Testis (tissue), 3 donors: Measurements from ENCODE around the gene RALGPS1. TPM values are rescaled to one million over a fixed set of nuclear protein-coding genes. Genes with fewer than 3 reads are reported as not detected.

Experiments
- DNase-seq: peaks from one replicate; pipeline ENCODE4 v3.0.0-alpha.2; 2019
- H3K27ac ChIP-seq, 2 donors: fragments of 200-600 bp; sonication (generic); one replicate each; pipeline ENCODE4 v1.5.1; 2019
- H3K27me3 ChIP-seq: fragments of 200-600 bp; sonication (generic); one replicate; pipeline ENCODE4 v1.5.1; 2019
- H3K36me3 ChIP-seq: fragments of 200-600 bp; sonication (generic); one replicate; pipeline ENCODE4 v1.5.1; 2017; ENCODE audit warnings: low read depth; ENCODE audit errors: missing control alignments
- H3K4me1 ChIP-seq: fragments of 200-600 bp; sonication (generic); one replicate; pipeline ENCODE4 v1.5.1; 2019
- H3K4me3 ChIP-seq, 2 donors: fragments of 200-600 bp; sonication (generic); one replicate each; pipeline ENCODE4 v1.5.1; 2017 to 2019
- H3K9me3 ChIP-seq: fragments of 200-600 bp; sonication (generic); one replicate; pipeline ENCODE4 v1.5.1; 2017
- CTCF ChIP-seq, 3 experiments: fragments of 450-650 bp in 2 of 3; fragments of 200-600 bp in 1 of 3; sonication (generic) in 1 of 3; IDR thresholded peaks; one replicate each; pipeline ENCODE4 v1.5.1; 2016 to 2019; ENCODE audit warnings: antibody characterized with exemption in 3 of 3, mild to moderate bottlenecking in 2 of 3, moderate library complexity in 1 of 3
- POLR2A ChIP-seq: fragments of 450-650 bp; IDR thresholded peaks from one replicate; pipeline ENCODE4 v1.6.1; 2017; ENCODE audit warnings: antibody characterized with exemption, mild to moderate bottlenecking, moderate library complexity
- WGBS, 2 donors: methylation state at CpG; one replicate each; pipeline ENCODE4 v1.1.5; 2018; 5-methylcytosine and 5-hydroxymethylcytosine counted together
- intact Hi-C: fragments of 100-400 bp; cut with DNase I; formaldehyde crosslinking; loops from one replicate; pipeline ENCODE4 v1.15.1; 2023; ENCODE audit warnings: low total_unique reads
- polyA plus RNA-seq: library from polyadenylated mRNA; stranded (reverse); fragments of 350-450 nt; fragmentation: Illumina TruSeq; extraction: RNeasy Lipid Tissue Mini Kit (QIAGEN cat#74804); gene quantifications from one replicate; pipeline ENCODE4 v1.2.3, GENCODE V29; 2014; ENCODE audit warnings: low read depth, low replicate concordance; ENCODE audit not compliant: insufficient read depth
- total RNA-seq, 2 donors: library from RNA; depleted of rRNA; stranded (reverse); fragments of >200 nt; gene quantifications; one replicate each; pipeline ENCODE4 v1.2.3, GENCODE V29; 2016

The RALGPS1 gene
- total and polyA plus RNA-seq, 3 donors from 2014 or later: 35.9 to 48.6 (median 36.9) TPM

GRCh38 chr9:127177231-127177630 is 262.6 kb downstream of the RALGPS1 start:
- Histone ChIP-seq H3K36me3 (no peaks in the 10 kb centered on the region), H3K4me1 (peaks cover 23% of the 10 kb centered on the region), H3K4me3 (no peak overlapping the region), H3K9me3 (no peaks in the 10 kb centered on the region), H3K27ac (no peak overlapping the region), H3K27me3 (no peaks in the 10 kb centered on the region)
- TF ChIP-seq CTCF (IDR thresholded peaks at IDR 0.05) (no peak), POLR2A (no peak)
- intact Hi-C loops: no loop called here
- DNase-seq: no peak
- WGBS, 2 donors: 83 to 90% methylated on average over 4 to 6 of the region's 6 CpGs

- H3K27ac ChIP-seq: no peak overlapping the region
- TF ChIP-seq POLR2A: no peak
- TF ChIP-seq CTCF (IDR thresholded peaks at IDR 0.05): no peak
- intact Hi-C loops: no loop called here
- peak; percentile 3 for DNase-seq
- no peaks in the 10 kb centered on the region for H3K9me3 ChIP-seq
- peaks cover 23% of the 10 kb centered on the region for H3K4me1 ChIP-seq
- H3K36me3 ChIP-seq: no peaks in the 10 kb centered on the region
- 73 to 91% methylated on average over 2 to 3 of the region's 3 CpGs for WGBS, 2 donors
- H3K4me3 ChIP-seq: no peak overlapping the region
- H3K27me3 ChIP-seq: no peaks in the 10 kb centered on the region
These were observed 263.2 kb downstream of the RALGPS1 start for GRCh38 chr9:127177665-127178265.

GRCh38 chr9:127178686-127179632 is 264.4 kb downstream of the RALGPS1 start:
- WGBS, 2 donors: 69 to 75% methylated on average over 8 to 12 of the region's 12 CpGs
- intact Hi-C loops: no loop called here

GRCh38 chr9:127179633-127180441 is 265.3 kb downstream of the RALGPS1 start:
- TF ChIP-seq POLR2A: no peak
- no peaks in the 10 kb centered on the region for H3K27me3 ChIP-seq
- H3K4me3 ChIP-seq: no peak overlapping the region
- peaks cover 17% of the 10 kb centered on the region for H3K4me1 ChIP-seq
- H3K36me3 ChIP-seq: no peaks in the 10 kb centered on the region
- no peak overlapping the region for H3K27ac ChIP-seq
- 82 to 84% methylated on average over 13 to 15 of the region's 15 CpGs for WGBS, 2 donors
- peak; percentile 27 for DNase-seq
- intact Hi-C loops: no loop called here
- no peaks in the 10 kb centered on the region for H3K9me3 ChIP-seq

More at GRCh38 chr9:127178686-127179632, 264.4 kb downstream of the RALGPS1 start:
- no peak overlapping the region for H3K4me3 ChIP-seq
- no peaks in the 10 kb centered on the region for H3K27me3 ChIP-seq
- no peak for TF ChIP-seq CTCF (IDR thresholded peaks at IDR 0.05)
- TF ChIP-seq POLR2A: no peak
- H3K9me3 ChIP-seq: no peaks in the 10 kb centered on the region
- peak; percentile 56 for DNase-seq
- no peaks in the 10 kb centered on the region for H3K36me3 ChIP-seq
- H3K27ac ChIP-seq: no peak overlapping the region
- H3K4me1 ChIP-seq: peaks cover 23% of the 10 kb centered on the region
